BJ (cell line): Measurements from ENCODE around the gene GJB5. TPM values are rescaled to one million over a fixed set of nuclear protein-coding genes. Genes with fewer than 3 reads are reported as not detected.

Source experiments
- CTCF ChIA-PET: fragments of 350-600 bp; formaldehyde crosslinking; extraction: SDS; loops from one replicate; lab custom pipeline; 2021; ENCODE audit warnings: antibody characterized with exemption, inconsistent platforms; lab: Yijun Ruan, JAX
- POLR2A ChIA-PET: fragments of 300-600 bp; sonication (Branson Sonifier 250); formaldehyde crosslinking; extraction: SDS; loops from one replicate; lab custom pipeline; 2021; ENCODE audit warnings: antibody characterized with exemption; lab: Charles Lee
- DNase-seq: peaks from one replicate; pipeline ENCODE4 v3.0.0-alpha.2; 2011; ENCODE audit warnings: low read depth
- H3K27me3 ChIP-seq: 2 replicates; pipeline ENCODE4 v1.6.0; 2011; ENCODE audit warnings: low read length; ENCODE audit not compliant: control insufficient read depth, insufficient read depth
- H3K36me3 ChIP-seq: 2 replicates; pipeline ENCODE4 v1.5.1; 2011; ENCODE audit warnings: low read length; ENCODE audit not compliant: control insufficient read depth, insufficient read depth
- H3K4me3 ChIP-seq: 2 replicates; pipeline ENCODE4 v1.5.1; 2011; ENCODE audit warnings: low read depth, mild to moderate bottlenecking, control low read depth, low read length
- CTCF ChIP-seq: IDR thresholded peaks from 2 replicates; pipeline ENCODE4 v1.5.1; 2011; ENCODE audit warnings: low read depth, mild to moderate bottlenecking, control low read depth, inconsistent platforms, low read length, moderate library complexity; ENCODE audit not compliant: insufficient read depth
- polyA plus RNA-seq: library from polyadenylated mRNA; depleted of rRNA; stranded (reverse); fragments of >200 nt; gene quantifications from 2 replicates; pipeline ENCODE4 v1.2.3, GENCODE V29; 2011

Gene GJB5
- polyA plus RNA-seq, 1 experiment, result not detected

GRCh38 chr1:34743775-34744174 is 11.1 kb upstream of the GJB5 start:
- no peak for TF ChIP-seq CTCF
- Histone ChIP-seq H3K27me3 (peaks cover 3% of the 10 kb centered on the region), H3K36me3 (no peaks in the 10 kb centered on the region), H3K4me3 (no peak overlapping the region)
- CTCF ChIA-PET, result interaction anchor here (0.5 to 4.0 kb wide), 11 partner anchors 8 to 1111 kb away, joined by 3 to 24 read pairs (median 8); partner anchors contain the start of gene GJB4
- POLR2A ChIA-PET, result no interaction called here
- DNase-seq, result no peak

GRCh38 chr1:34744851-34745250 is 10.0 kb upstream of the GJB5 start:
- H3K4me3 ChIP-seq, result no peak overlapping the region
- no peak for TF ChIP-seq CTCF
- H3K27me3 ChIP-seq, result peaks cover 3% of the 10 kb centered on the region
- H3K36me3 ChIP-seq, result no peaks in the 10 kb centered on the region
- DNase-seq, result no peak
- ChIA-PET POLR2A (no interaction called here), CTCF (interaction anchor here (1.0 to 4.0 kb wide), 4 partner anchors 11 to 1104 kb away, joined by 4 to 24 read pairs (median 12); partner anchors contain the start of gene GJB4)

GRCh38 chr1:34745666-34746065 is 9.2 kb upstream of the GJB5 start:
- no peak for TF ChIP-seq CTCF
- Histone ChIP-seq H3K36me3 (no peaks in the 10 kb centered on the region), H3K27me3 (peaks cover 3% of the 10 kb centered on the region), H3K4me3 (no peak overlapping the region)
- no peak for DNase-seq
- CTCF ChIA-PET, result interaction anchor here (0.7 to 3.7 kb wide), 2 partner anchors 12 to 57 kb away, joined by 3 to 24 read pairs; no protein-coding TSS in a partner anchor
- POLR2A ChIA-PET, result no interaction called here

- CTCF ChIA-PET, result interaction anchor here (0.7 kb wide), 1 partner anchor 56 kb away, joined by 3 read pairs; no protein-coding TSS in a partner anchor
- POLR2A ChIA-PET, result no interaction called here
- TF ChIP-seq CTCF, result no peak
- Histone ChIP-seq H3K4me3 (no peak overlapping the region), H3K36me3 (no peaks in the 10 kb centered on the region), H3K27me3 (peaks cover 3% of the 10 kb centered on the region)
- no peak for DNase-seq
These were observed 8.7 kb upstream of the GJB5 start for GRCh38 chr1:34746101-34746500.

- CTCF ChIA-PET, result no interaction called here
- no peak overlapping the region for H3K4me3 ChIP-seq
- H3K36me3 ChIP-seq, result no peaks in the 10 kb centered on the region
- H3K27me3 ChIP-seq, result peaks cover 2% of the 10 kb centered on the region
- POLR2A ChIA-PET, result no interaction called here
- TF ChIP-seq CTCF, result no peak
- DNase-seq, result no peak
These were observed 7.8 kb upstream of the GJB5 start for GRCh38 chr1:34746785-34747637.
